ENCODE results near the gene CSF3.
"Not testable (repeated sequence)": the region's sequence is repeated elsewhere in the genome, so short reads cannot be mapped to it uniquely, and the experiment has no call there.

The CSF3 gene

GRCh38 chr17:39999067-39999466, 16.2 kb upstream of the CSF3 start:
- DNase-seq: no peak

GRCh38 chr17:40000161-40000560, 15.1 kb upstream of the CSF3 start:
- no peak for DNase-seq

GRCh38 chr17:40001335-40001734, 13.9 kb upstream of the CSF3 start:
- not testable (repeated sequence) for DNase-seq

GRCh38 chr17:40004072-40004471, 11.2 kb upstream of the CSF3 start:
- no peak for DNase-seq

- DNase-seq: no peak
These were observed 10.5 kb upstream of the CSF3 start for GRCh38 chr17:40004712-40005111.

GRCh38 chr17:40005520-40005919, 9.7 kb upstream of the CSF3 start:
- no peak for DNase-seq

- not testable (repeated sequence) for DNase-seq
These were observed 4.2 kb upstream of the CSF3 start for GRCh38 chr17:40010946-40011500.

GRCh38 chr17:40012017-40012647, 3.1 kb upstream of the CSF3 start:
- DNase-seq: not testable (repeated sequence)

- DNase-seq: no peak
These were observed 762 bp upstream of the CSF3 start for GRCh38 chr17:40014375-40014980.

GRCh38 chr17:40015998-40016985, 1.1 kb downstream of the CSF3 start:
- no peak for DNase-seq

GRCh38 chr17:40017422-40018080, 2.3 kb downstream of the CSF3 start:
- no peak for DNase-seq

- no peak for DNase-seq
These were observed 3.2 kb downstream of the CSF3 start for GRCh38 chr17:40018211-40019121.

- no peak for DNase-seq
These were observed 4.1 kb downstream of the CSF3 start for GRCh38 chr17:40019140-40019991.

GRCh38 chr17:40020146-40020545, 4.9 kb downstream of the CSF3 start:
- DNase-seq: no peak

- no peak for DNase-seq
These were observed 6.3 kb downstream of the CSF3 start for GRCh38 chr17:40021451-40021971.

- no peak for DNase-seq
These were observed 7.3 kb downstream of the CSF3 start for GRCh38 chr17:40022497-40022896.

- DNase-seq: no peak
These were observed 7.8 kb downstream of the CSF3 start for GRCh38 chr17:40022961-40023541.

- no peak for DNase-seq
These were observed 8.5 kb downstream of the CSF3 start for GRCh38 chr17:40023590-40024292.

- DNase-seq: no peak
These were observed 9.7 kb downstream of the CSF3 start for GRCh38 chr17:40024901-40025300.

Data from activated CD4-positive, alpha-beta T cell treated with anti-CD3 and anti-CD28 coated beads, Interleukin-2, amount 50 U/mL, for 4 hours (primary cell).